Keratinocyte (primary cell): ENCODE measurements around the gene SQOR.

Experiments used
- EZH2 ChIP-seq: IDR thresholded peaks from one replicate; pipeline ENCODE4 v1.6.1; 2012; ENCODE audit warnings: inconsistent platforms, mild to moderate bottlenecking, low read length, moderate library complexity
- TF ChIP-seq, protein P1 (sequence below), 3 experiments: IDR thresholded peaks in 1 of 3; conservative IDR thresholded peaks in 1 of 3; optimal IDR thresholded peaks in 1 of 3; 2 replicates in 2 of 3; 3 replicates in 1 of 3; pipeline versions ENCODE3 to v1.5.1; 2011; ENCODE audit warnings: low read length in 3 of 3, mild to moderate bottlenecking in 3 of 3, moderate library complexity in 2 of 3, control low read depth in 1 of 3, inconsistent platforms in 1 of 3; ENCODE audit not compliant: insufficient read depth in 2 of 3; ENCODE audit errors: extremely low read depth in 1 of 3

- TF ChIP-seq, protein P1, sequence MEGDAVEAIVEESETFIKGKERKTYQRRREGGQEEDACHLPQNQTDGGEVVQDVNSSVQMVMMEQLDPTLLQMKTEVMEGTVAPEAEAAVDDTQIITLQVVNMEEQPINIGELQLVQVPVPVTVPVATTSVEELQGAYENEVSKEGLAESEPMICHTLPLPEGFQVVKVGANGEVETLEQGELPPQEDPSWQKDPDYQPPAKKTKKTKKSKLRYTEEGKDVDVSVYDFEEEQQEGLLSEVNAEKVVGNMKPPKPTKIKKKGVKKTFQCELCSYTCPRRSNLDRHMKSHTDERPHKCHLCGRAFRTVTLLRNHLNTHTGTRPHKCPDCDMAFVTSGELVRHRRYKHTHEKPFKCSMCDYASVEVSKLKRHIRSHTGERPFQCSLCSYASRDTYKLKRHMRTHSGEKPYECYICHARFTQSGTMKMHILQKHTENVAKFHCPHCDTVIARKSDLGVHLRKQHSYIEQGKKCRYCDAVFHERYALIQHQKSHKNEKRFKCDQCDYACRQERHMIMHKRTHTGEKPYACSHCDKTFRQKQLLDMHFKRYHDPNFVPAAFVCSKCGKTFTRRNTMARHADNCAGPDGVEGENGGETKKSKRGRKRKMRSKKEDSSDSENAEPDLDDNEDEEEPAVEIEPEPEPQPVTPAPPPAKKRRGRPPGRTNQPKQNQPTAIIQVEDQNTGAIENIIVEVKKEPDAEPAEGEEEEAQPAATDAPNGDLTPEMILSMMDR (optimal IDR thresholded peaks at IDR 0.05 in 1 of 3, IDR thresholded peaks at IDR 0.05 in 1 of 3, conservative IDR thresholded peaks at IDR 0.05 in 1 of 3; ENCODE audit: extremely low read depth in 1 of 3, insufficient read depth in 2 of 3, low read length in 3 of 3) = no peak
- no peak for TF ChIP-seq EZH2
These were observed 47.0 kb upstream of the SQOR start for GRCh38 chr15:45587863-45588170.
